GM18526 (cell line): ENCODE measurements around the gene GLB1L2.

Source experiments
- POLR2A ChIP-seq: IDR thresholded peaks from 3 replicates; pipeline ENCODE4 v1.6.1; 2011; ENCODE audit not compliant: insufficient read length; ENCODE audit errors: extremely low read depth

Gene GLB1L2

GRCh38 chr11:134369656-134370525 lies 38.1 kb downstream of the GLB1L2 start:
- no peak for TF ChIP-seq POLR2A

GRCh38 chr11:134370526-134371435 lies 39.0 kb downstream of the GLB1L2 start:
- no peak for TF ChIP-seq POLR2A

- TF ChIP-seq POLR2A = no peak
Observed at GRCh38 chr11:134371436-134372185, 39.8 kb downstream of the GLB1L2 start.

- no peak for TF ChIP-seq POLR2A
Observed at GRCh38 chr11:134372536-134372935, 40.7 kb downstream of the GLB1L2 start.

GRCh38 chr11:134372961-134373360 lies 41.2 kb downstream of the GLB1L2 start:
- no peak for TF ChIP-seq POLR2A

- no peak for TF ChIP-seq POLR2A
Observed at GRCh38 chr11:134373591-134374052, 41.8 kb downstream of the GLB1L2 start.

GRCh38 chr11:134374171-134374570 lies 42.4 kb downstream of the GLB1L2 start:
- no peak for TF ChIP-seq POLR2A

- TF ChIP-seq POLR2A = no peak
Observed at GRCh38 chr11:134374891-134375550, 43.2 kb downstream of the GLB1L2 start.

- no peak for TF ChIP-seq POLR2A
Observed at GRCh38 chr11:134376150-134376921, 44.5 kb downstream of the GLB1L2 start.

- no peak for TF ChIP-seq POLR2A
Observed at GRCh38 chr11:134377876-134378275, 46.1 kb downstream of the GLB1L2 start.

GRCh38 chr11:134379241-134379640 lies 47.5 kb downstream of the GLB1L2 start:
- TF ChIP-seq POLR2A = no peak

GRCh38 chr11:134380229-134380628 lies 48.4 kb downstream of the GLB1L2 start:
- no peak for TF ChIP-seq POLR2A

- no peak for TF ChIP-seq POLR2A
Observed at GRCh38 chr11:134380785-134381184, 49.0 kb downstream of the GLB1L2 start.

GRCh38 chr11:134382257-134382656 lies 50.5 kb downstream of the GLB1L2 start:
- TF ChIP-seq POLR2A = no peak
